ENCODE measurements around the gene NPC2. TPM values are rescaled to one million over a fixed set of nuclear protein-coding genes. Genes with fewer than 3 reads are reported as not detected.

NPC2 gene
- total and polyA plus RNA-seq, 4 donors = 204 to 389 (median 261) TPM

GRCh38 chr14:74437496-74438053 is 55.5 kb downstream of the NPC2 start:
- H3K27me3 ChIP-seq (ENCODE audit: control insufficient read depth in 1 of 2, insufficient read depth in 2 of 2, low read length in 1 of 2) = no peaks in the 10 kb centered on the region
- H3K36me3 ChIP-seq (ENCODE audit: control insufficient read depth in 1 of 2, insufficient read depth in 2 of 2, low read length in 1 of 2) = no peaks in the 10 kb centered on the region
- H3K4me3 ChIP-seq (ENCODE audit: low read length in 2 of 2) = no peak overlapping the region
- intact Hi-C loops (cut with DNase I) = no loop called here
- no peak overlapping the region for H3K27ac ChIP-seq (ENCODE audit: low read depth in 1 of 2, low read length in 2 of 2)
- H3K9me3 ChIP-seq (ENCODE audit: control insufficient read depth, low read length) = no peaks in the 10 kb centered on the region
- H3K4me1 ChIP-seq (ENCODE audit: control insufficient read depth in 1 of 2, insufficient read depth in 2 of 2, low read length in 2 of 2) = no peaks in the 10 kb centered on the region
- WGBS, 2 donors = 19% methylated on average over 3 of the region's 3 CpGs
- ATAC-seq (ENCODE audit: low FRiP score) (no peak), DNase-seq (no peak)

- H3K4me1 ChIP-seq (ENCODE audit: control insufficient read depth in 1 of 2, insufficient read depth in 2 of 2, low read length in 2 of 2) = no peaks in the 10 kb centered on the region
- intact Hi-C loops (cut with DNase I) = no loop called here
- DNase-seq = no peak
- H3K27me3 ChIP-seq (ENCODE audit: control insufficient read depth in 1 of 2, insufficient read depth in 2 of 2, low read length in 1 of 2) = no peaks in the 10 kb centered on the region
- no peaks in the 10 kb centered on the region for H3K36me3 ChIP-seq (ENCODE audit: control insufficient read depth in 1 of 2, insufficient read depth in 2 of 2, low read length in 1 of 2)
- no peak overlapping the region for H3K4me3 ChIP-seq (ENCODE audit: low read length in 2 of 2)
- H3K9me3 ChIP-seq (ENCODE audit: control insufficient read depth, low read length) = no peaks in the 10 kb centered on the region
- ATAC-seq (ENCODE audit: low FRiP score) = no peak
- WGBS, 2 donors = 24 to 25% methylated on average over 2 of the region's 2 CpGs
- no peak overlapping the region for H3K27ac ChIP-seq (ENCODE audit: low read depth in 1 of 2, low read length in 2 of 2)
These were observed 58.8 kb downstream of the NPC2 start for GRCh38 chr14:74434294-74434693.

GRCh38 chr14:74429991-74430390 is 63.1 kb downstream of the NPC2 start:
- no peak overlapping the region for H3K4me3 ChIP-seq (ENCODE audit: low read length in 2 of 2)
- H3K27ac ChIP-seq (ENCODE audit: low read depth in 1 of 2, low read length in 2 of 2) = no peak overlapping the region
- H3K9me3 ChIP-seq (ENCODE audit: control insufficient read depth, low read length) = no peaks in the 10 kb centered on the region
- H3K27me3 ChIP-seq (ENCODE audit: control insufficient read depth in 1 of 2, insufficient read depth in 2 of 2, low read length in 1 of 2) = no peaks in the 10 kb centered on the region
- WGBS, 2 donors = 84 to 89% methylated on average over 7 of the region's 7 CpGs
- DNase-seq (no peak), ATAC-seq (ENCODE audit: low FRiP score) (no peak)
- no peaks in the 10 kb centered on the region for H3K4me1 ChIP-seq (ENCODE audit: control insufficient read depth in 1 of 2, insufficient read depth in 2 of 2, low read length in 2 of 2)
- H3K36me3 ChIP-seq (ENCODE audit: control insufficient read depth in 1 of 2, insufficient read depth in 2 of 2, low read length in 1 of 2) = no peaks in the 10 kb centered on the region
- intact Hi-C loops (cut with DNase I) = no loop called here

Other genes with a start within 250 kb of the NPC2 start
- gene ABCD4, start 190.4 kb downstream of the NPC2 start, total RNA-seq = 100 to 1,000 TPM in 1 of 2 donors, 10 to 100 TPM in 1; 40.3 to 102 TPM
- gene ABCD4, start 190.4 kb downstream of the NPC2 start, polyA plus RNA-seq = 10 to 100 TPM; 10.5 to 67.5 TPM
- gene VRTN, start 144.8 kb downstream of the NPC2 start, total RNA-seq = not detected
- gene VRTN, start 144.8 kb downstream of the NPC2 start, polyA plus RNA-seq = not detected
- gene SYNDIG1L, start 67.1 kb downstream of the NPC2 start, total RNA-seq = 1 to 10 TPM in 1 of 2 donors, under 1 TPM in 1; 0.94 to 1.2 TPM
- under 1 TPM; 0.38 to 0.64 TPM for gene SYNDIG1L, start 67.1 kb downstream of the NPC2 start, polyA plus RNA-seq
- 10 to 100 TPM; 12.9 to 15.9 TPM for gene ISCA2, start 460 bp upstream of the NPC2 start, total RNA-seq
- 10 to 100 TPM; 14.5 TPM for gene ISCA2, start 460 bp upstream of the NPC2 start, polyA plus RNA-seq
- 100 to 1,000 TPM; 209 to 363 TPM for gene LTBP2, start 118.9 kb upstream of the NPC2 start, total RNA-seq
- gene LTBP2, start 118.9 kb upstream of the NPC2 start, polyA plus RNA-seq = 100 to 1,000 TPM in 1 of 2 donors, 10 to 100 TPM in 1; 40.4 to 247 TPM
- gene AREL1, start 219.8 kb upstream of the NPC2 start, total RNA-seq = 10 to 100 TPM; 32.7 to 35.7 TPM
- gene AREL1, start 219.8 kb upstream of the NPC2 start, polyA plus RNA-seq = 10 to 100 TPM in 1 of 2 donors, 1 to 10 TPM in 1; 3.9 to 11.1 TPM
- gene FCF1, start 219.8 kb upstream of the NPC2 start, total RNA-seq = 10 to 100 TPM; 40.8 to 42.4 TPM
- gene FCF1, start 219.8 kb upstream of the NPC2 start, polyA plus RNA-seq = 10 to 100 TPM; 22.6 to 25.9 TPM

All from aorta (tissue), 5 donors.